ENCODE results near the gene PCDHGB7.
"Not testable (repeated sequence)": the region's sequence is repeated elsewhere in the genome, so short reads cannot be mapped to it uniquely, and the experiment has no call there.

Gene PCDHGB7

GRCh38 chr5:141397756-141398551 is 19.5 kb upstream of the PCDHGB7 start, which contains the start of gene PCDHGB5:
Gene PCDHGB5, plus strand, starts transcription at chr5:141397947. Its CDS starts 181 bp downstream, at chr5:141398128.
- DNase-seq (ENCODE audit: low read depth, low spot score): not testable (repeated sequence)

GRCh38 chr5:141398608-141399007 is 18.9 kb upstream of the PCDHGB7 start:
- no peak for DNase-seq (ENCODE audit: low read depth, low spot score)

GRCh38 chr5:141399555-141400258 is 17.8 kb upstream of the PCDHGB7 start:
- DNase-seq (ENCODE audit: low read depth, low spot score): no peak

- no peak for DNase-seq (ENCODE audit: low read depth, low spot score)
Observed at GRCh38 chr5:141402553-141403243, 14.8 kb upstream of the PCDHGB7 start, which contains the start of gene PCDHGA9. Gene PCDHGA9, plus strand, starts transcription at chr5:141402778. Its CDS starts 175 bp downstream, at chr5:141402953.

DNA sequence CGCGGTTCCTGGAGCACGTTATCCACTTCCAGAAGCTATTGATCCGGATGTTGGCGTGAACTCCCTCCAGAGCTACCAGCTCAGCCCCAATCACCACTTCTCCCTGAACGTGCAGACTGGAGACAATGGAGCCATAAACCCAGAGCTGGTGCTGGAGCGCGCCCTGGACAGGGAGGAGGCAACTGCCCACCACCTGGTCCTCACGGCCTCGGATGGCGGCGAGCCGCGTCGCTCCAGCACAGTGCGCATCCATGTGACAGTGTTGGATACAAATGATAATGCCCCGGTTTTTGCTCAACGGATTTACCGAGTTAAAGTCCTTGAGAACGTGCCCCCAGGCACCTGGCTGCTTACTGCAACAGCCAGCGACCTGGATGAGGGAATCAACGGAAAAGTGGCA is 14.1 kb upstream of the PCDHGB7 start:
- no peak for DNase-seq (ENCODE audit: low read depth, low spot score)

DNA sequence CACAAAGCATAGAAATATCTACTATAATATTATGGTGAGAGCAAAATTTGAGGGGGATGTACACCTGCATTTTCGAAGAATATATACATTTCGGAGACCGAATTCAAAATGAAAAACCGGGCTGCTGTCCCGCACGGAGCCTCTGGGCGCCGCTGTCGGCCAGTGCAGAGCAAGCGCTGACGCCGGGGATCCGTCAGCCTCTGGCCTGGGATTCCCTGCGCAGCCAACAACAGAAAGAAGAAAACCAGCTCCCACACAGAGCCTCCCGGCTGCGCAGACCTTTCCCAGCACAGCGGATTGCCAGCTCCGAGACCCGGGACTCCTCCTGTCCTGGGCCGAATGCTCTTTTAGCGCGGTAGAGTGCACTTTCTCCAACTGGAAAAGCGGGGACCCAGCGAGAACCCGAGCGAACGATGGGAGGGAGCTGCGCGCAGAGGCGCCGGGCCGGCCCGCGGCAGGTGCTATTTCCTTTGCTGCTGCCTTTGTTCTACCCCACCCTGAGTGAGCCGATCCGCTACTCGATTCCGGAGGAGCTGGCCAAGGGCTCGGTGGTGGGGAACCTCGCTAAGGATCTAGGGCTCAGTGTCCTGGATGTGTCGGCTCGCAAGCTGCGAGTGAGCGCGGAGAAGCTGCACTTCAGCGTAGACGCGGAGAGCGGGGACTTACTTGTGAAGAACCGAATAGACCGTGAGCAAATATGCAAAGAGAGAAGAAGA is 9.5 kb upstream of the PCDHGB7 start, which contains the start of gene PCDHGB6:
TSS of gene PCDHGB6 (plus strand) at position 232 of the 716 bp plus-strand sequence. CDS start at position 414, 182 bp downstream.
- DNase-seq (ENCODE audit: low read depth, low spot score): not testable (repeated sequence)

GRCh38 chr5:141409598-141410306 is 7.7 kb upstream of the PCDHGB7 start:
- no peak for DNase-seq (ENCODE audit: low read depth, low spot score)

GRCh38 chr5:141411575-141411974 is 5.9 kb upstream of the PCDHGB7 start:
- no peak for DNase-seq (ENCODE audit: low read depth, low spot score)

DNA sequence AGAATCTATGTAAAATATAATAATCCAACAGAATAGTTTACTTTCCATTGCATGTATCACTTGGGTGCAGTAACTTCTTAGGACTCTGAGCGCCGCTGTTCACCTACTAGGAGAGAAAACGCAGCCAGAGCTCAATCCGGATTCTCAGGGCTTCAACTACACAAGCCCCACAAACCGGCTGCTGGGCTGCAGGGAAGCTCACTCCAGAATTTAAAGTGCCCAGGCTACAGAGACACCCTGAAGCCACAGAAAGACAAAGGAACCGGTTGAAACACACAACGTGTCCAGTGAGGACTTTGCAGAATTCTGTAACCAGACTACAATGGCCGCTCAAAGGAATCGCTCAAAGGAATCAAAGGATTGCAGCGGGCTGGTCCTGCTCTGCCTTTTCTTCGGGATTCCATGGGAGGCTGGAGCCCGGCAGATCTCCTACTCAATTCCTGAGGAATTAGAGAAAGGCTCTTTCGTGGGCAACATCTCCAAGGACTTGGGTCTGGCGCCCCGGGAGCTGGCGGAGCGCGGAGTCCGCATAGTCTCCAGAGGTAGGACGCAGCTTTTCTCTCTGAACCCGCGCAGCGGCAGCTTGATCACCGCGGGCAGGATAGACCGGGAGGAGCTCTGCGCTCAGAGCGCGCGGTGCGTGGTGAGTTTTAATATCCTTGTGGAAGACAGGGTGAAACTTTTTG is 4.5 kb upstream of the PCDHGB7 start, which contains the start of gene PCDHGA10:
TSS of gene PCDHGA10 (plus strand) at position 134 of the 686 bp plus-strand sequence. CDS start at position 323, 189 bp downstream.
- DNase-seq (ENCODE audit: low read depth, low spot score): no peak

DNA sequence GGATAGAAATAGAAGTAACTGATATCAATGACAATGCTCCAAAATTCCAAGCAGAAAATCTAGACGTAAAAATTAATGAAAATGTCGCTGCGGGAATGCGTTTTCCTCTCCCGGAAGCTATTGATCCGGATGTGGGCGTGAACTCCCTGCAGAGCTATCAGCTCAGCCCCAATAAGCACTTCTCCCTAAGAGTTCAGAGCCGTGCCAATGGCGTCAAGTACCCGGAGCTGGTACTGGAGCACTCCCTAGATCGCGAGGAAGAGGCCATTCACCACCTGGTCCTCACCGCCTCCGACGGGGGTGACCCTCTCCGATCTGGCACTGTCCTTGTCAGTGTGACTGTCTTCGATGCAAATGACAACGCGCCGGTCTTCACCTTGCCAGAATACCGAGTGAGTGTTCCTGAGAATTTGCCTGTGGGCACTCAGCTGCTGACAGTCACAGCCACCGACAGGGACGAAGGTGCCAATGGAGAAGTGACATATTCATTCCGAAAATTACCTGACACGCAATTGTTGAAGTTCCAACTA is 3.9 kb upstream of the PCDHGB7 start:
- DNase-seq (ENCODE audit: low read depth, low spot score): no peak

DNA sequence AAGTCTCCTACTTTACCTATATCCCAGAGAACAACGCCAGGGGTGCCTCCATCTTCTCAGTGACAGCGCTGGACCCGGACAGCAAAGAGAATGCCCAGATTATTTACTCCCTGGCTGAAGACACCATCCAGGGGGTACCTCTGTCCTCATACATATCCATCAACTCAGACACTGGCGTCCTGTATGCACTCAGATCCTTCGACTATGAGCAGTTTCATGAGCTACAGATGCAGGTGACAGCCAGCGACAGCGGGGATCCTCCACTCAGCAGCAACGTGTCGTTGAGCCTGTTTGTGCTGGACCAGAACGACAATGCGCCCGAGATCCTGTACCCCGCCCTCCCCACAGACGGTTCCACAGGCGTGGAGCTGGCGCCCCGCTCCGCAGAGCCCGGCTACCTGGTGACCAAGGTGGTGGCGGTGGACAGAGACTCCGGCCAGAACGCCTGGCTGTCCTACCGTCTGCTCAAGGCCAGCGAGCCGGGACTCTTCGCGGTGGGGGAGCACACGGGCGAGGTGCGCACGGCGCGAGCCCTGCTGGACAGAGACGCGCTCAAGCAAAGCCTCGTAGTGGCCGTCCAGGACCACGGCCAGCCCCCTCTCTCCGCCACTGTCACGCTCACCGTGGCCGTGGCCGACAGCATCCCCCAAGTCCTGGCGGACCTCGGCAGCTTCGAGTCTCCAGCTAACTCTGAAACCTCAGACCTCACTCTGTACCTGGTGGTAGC is 2.8 kb upstream of the PCDHGB7 start:
- not testable (repeated sequence) for DNase-seq (ENCODE audit: low read depth, low spot score)

DNA sequence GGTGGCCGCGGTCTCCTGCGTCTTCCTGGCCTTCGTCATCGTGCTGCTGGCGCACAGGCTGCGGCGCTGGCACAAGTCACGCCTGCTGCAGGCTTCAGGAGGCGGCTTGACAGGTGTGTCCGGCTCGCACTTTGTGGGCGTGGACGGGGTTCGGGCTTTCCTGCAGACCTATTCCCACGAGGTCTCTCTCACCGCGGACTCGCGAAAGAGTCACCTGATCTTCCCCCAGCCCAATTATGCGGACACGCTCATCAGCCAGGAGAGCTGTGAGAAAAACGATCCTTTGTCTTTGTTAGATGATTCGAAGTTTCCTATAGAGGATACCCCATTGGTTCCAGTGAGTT is 2.2 kb upstream of the PCDHGB7 start:
- DNase-seq (ENCODE audit: low read depth, low spot score): not testable (repeated sequence)

DNA sequence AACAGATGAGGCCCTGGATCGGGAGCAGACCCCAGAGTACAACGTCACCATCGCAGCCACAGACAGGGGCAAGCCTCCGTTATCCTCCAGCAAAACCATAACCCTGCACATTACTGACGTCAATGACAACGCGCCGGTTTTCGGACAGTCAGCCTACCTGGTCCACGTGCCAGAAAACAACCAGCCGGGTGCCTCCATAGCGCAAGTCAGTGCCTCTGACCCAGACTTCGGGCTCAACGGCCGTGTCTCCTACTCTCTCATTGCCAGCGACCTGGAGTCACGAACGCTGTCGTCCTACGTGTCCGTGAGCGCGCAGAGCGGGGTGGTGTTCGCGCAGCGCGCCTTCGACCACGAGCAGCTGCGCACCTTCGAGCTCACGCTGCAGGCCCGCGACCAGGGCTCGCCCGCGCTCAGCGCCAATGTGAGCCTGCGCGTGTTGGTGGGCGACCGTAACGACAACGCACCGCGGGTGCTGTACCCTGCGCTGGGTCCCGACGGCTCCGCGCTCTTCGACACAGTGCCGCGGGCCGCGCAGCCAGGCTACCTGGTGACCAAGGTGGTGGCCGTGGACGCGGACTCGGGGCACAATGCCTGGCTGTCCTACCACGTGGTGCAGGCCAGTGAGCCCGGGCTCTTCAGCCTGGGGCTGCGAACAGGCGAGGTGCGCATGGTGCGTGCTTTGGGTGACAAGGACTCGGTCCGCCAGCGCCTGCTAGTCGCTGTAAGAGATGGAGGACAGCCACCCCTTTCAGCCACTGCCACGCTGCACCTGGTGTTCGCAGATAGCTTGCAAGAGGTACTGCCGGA is 1.8 kb downstream of the PCDHGB7 start:
- no peak for DNase-seq (ENCODE audit: low read depth, low spot score)

- DNase-seq (ENCODE audit: low read depth, low spot score): no peak
Observed at GRCh38 chr5:141420855-141421488, 3.5 kb downstream of the PCDHGB7 start, which contains the start of gene PCDHGA11. Gene PCDHGA11, plus strand, starts transcription at chr5:141421051. Its CDS starts 177 bp downstream, at chr5:141421228.

DNA sequence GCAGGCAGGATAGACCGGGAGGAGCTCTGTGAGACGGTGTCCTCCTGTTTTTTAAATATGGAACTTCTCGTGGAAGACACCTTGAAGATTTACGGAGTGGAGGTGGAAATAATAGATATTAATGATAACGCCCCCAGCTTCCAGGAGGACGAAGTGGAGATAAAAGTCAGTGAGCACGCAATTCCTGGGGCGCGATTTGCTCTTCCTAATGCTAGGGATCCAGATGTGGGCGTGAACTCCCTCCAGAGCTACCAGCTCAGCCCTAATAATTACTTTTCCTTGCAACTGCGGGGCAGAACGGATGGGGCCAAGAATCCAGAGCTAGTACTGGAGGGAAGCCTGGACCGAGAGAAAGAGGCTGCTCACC is 4.0 kb downstream of the PCDHGB7 start:
- DNase-seq (ENCODE audit: low read depth, low spot score): no peak

- DNase-seq (ENCODE audit: low read depth, low spot score): no peak
Observed at GRCh38 chr5:141422742-141423291, 5.3 kb downstream of the PCDHGB7 start.

DNA sequence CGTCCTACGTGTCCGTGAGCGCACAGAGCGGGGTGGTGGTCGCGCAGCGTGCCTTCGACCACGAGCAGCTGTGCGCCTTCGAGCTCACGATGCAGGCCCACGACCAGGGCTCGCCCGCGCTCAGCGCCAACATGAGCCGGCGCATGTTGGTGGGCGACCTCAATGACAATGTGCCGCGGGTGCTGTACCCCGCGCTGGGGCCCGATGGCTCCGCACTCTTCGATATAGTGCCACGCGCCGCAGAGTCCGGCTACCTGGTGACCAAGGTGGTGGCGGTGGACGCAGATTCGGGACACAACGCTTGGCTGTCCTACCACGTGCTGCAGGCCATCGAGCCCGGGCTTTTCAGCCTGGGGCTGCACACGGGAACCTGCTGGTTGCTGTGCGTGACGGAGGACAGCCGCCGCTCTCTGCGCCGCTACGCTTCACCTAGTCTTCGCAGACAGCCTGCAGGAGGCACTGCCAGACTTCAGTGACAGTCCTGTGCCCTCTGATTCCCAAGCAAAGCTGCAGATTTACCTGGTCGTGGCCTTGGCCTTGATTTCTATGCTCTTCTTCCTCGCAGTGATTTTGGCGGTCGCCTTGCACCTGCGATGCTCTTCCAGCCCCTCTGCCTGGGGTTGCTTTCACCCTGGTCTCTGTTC is 10.4 kb downstream of the PCDHGB7 start:
- no peak for DNase-seq (ENCODE audit: low read depth, low spot score)

Measured in smooth muscle cell of the brain vasculature (primary cell).